ENCODE measurements around the gene PCDH15. TPM values are rescaled to one million over a fixed set of nuclear protein-coding genes. Genes with fewer than 3 reads are reported as not detected.

The PCDH15 gene
- total and polyA plus RNA-seq, 2 experiments from 2014 or later, result 0.29 to 0.66 TPM

DNA sequence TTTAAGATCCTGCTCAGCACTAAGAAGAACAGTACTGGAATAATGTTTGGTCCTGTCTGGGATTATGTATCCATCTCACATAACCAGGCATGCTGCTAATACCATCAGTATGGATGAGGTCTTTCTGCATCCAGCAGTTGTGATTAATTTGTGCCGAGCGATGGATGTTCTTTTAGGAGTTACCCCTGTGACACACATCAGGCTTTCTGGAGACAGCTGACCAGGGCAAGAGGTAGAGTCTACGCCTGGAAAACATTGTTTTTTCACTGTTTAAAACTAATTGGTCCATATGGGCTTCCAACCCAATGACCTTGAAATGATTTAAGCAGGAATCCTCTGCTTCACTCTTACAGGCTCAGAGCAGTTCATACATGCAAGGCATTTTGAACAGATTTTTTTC is 603.0 kb downstream of the PCDH15 start:
- H3F3A ChIP-seq (replicated peaks; ENCODE audit: low read depth), result no peaks in the 10 kb centered on the region

DNA sequence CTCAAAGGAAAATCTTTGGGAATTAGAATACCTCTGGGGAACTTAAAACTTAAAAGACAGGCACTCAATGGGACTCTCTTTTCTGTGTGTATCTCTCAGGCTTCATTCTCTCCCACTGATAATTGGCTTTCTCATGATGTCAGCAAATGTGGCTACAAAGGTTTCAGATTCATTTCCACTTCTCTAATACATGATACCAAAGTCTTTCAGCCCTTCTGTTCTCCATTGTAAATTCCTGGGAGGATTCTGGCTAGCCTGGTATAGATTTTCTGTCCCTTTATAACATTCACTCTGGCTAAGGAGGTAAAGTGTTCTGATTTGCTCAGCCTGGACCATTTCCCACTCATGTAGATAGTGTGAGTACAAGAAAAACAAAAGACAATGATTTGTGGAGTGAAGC is 606.2 kb downstream of the PCDH15 start:
- H3K36me3 ChIP-seq (ENCODE audit: insufficient read depth), result no peaks in the 10 kb centered on the region
- Mint-ChIP-seq H3K4me3 (no peak overlapping the region), H3K4me1 (no peaks in the 10 kb centered on the region), H3K27ac (no peak overlapping the region), H3K36me3 (ENCODE audit: low read depth) (no peaks in the 10 kb centered on the region), H3K27me3 (ENCODE audit: insufficient read depth, low read depth, poor library complexity) (no peaks in the 10 kb centered on the region), H3K9me3 (no peaks in the 10 kb centered on the region)
- H2AFZ ChIP-seq, result 0 out of 2 replicates have a peak overlapping the region, but pooled peaks have one; percentile 35
- no peaks in the 10 kb centered on the region for H3F3A ChIP-seq (replicated peaks; ENCODE audit: low read depth)
- H3K4me2 ChIP-seq, result no peak overlapping the region
- no peaks in the 10 kb centered on the region for H3K79me2 ChIP-seq (replicated peaks; ENCODE audit: insufficient read depth)
- H3K4me1 ChIP-seq (ENCODE audit: insufficient read depth), result no peaks in the 10 kb centered on the region
- no peaks in the 10 kb centered on the region for H3K9me2 ChIP-seq (ENCODE audit: insufficient read depth)
- no peaks in the 10 kb centered on the region for H3K27me3 ChIP-seq (ENCODE audit: insufficient read depth)
- H4K20me1 ChIP-seq (replicated peaks; ENCODE audit: insufficient read depth), result no peaks in the 10 kb centered on the region
- H3K4me3 ChIP-seq, result no peak overlapping the region
- no peak for ATAC-seq
- DNase-seq (ENCODE audit: low spot score), result no peak
- H3K27ac ChIP-seq (ENCODE audit: low read depth), result no peak overlapping the region
- TF ChIP-seq, protein P1, sequence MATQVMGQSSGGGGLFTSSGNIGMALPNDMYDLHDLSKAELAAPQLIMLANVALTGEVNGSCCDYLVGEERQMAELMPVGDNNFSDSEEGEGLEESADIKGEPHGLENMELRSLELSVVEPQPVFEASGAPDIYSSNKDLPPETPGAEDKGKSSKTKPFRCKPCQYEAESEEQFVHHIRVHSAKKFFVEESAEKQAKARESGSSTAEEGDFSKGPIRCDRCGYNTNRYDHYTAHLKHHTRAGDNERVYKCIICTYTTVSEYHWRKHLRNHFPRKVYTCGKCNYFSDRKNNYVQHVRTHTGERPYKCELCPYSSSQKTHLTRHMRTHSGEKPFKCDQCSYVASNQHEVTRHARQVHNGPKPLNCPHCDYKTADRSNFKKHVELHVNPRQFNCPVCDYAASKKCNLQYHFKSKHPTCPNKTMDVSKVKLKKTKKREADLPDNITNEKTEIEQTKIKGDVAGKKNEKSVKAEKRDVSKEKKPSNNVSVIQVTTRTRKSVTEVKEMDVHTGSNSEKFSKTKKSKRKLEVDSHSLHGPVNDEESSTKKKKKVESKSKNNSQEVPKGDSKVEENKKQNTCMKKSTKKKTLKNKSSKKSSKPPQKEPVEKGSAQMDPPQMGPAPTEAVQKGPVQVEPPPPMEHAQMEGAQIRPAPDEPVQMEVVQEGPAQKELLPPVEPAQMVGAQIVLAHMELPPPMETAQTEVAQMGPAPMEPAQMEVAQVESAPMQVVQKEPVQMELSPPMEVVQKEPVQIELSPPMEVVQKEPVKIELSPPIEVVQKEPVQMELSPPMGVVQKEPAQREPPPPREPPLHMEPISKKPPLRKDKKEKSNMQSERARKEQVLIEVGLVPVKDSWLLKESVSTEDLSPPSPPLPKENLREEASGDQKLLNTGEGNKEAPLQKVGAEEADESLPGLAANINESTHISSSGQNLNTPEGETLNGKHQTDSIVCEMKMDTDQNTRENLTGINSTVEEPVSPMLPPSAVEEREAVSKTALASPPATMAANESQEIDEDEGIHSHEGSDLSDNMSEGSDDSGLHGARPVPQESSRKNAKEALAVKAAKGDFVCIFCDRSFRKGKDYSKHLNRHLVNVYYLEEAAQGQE (IDR thresholded peaks at IDR 0.05; ENCODE audit: unreplicated experiment), result no peak
- TF ChIP-seq POLR2AphosphoS5 (IDR thresholded peaks at IDR 0.05; ENCODE audit: low read depth), result no peak
- TF ChIP-seq, protein P2, sequence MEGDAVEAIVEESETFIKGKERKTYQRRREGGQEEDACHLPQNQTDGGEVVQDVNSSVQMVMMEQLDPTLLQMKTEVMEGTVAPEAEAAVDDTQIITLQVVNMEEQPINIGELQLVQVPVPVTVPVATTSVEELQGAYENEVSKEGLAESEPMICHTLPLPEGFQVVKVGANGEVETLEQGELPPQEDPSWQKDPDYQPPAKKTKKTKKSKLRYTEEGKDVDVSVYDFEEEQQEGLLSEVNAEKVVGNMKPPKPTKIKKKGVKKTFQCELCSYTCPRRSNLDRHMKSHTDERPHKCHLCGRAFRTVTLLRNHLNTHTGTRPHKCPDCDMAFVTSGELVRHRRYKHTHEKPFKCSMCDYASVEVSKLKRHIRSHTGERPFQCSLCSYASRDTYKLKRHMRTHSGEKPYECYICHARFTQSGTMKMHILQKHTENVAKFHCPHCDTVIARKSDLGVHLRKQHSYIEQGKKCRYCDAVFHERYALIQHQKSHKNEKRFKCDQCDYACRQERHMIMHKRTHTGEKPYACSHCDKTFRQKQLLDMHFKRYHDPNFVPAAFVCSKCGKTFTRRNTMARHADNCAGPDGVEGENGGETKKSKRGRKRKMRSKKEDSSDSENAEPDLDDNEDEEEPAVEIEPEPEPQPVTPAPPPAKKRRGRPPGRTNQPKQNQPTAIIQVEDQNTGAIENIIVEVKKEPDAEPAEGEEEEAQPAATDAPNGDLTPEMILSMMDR (conservative IDR thresholded peaks at IDR 0.05; ENCODE audit: low read depth in 2 of 2), result no peak
- TF ChIP-seq EZH2 (IDR thresholded peaks at IDR 0.05; ENCODE audit: low read depth, unreplicated experiment), result no peak
- TF ChIP-seq CREB1 (CRISPR knock-in tag; IDR thresholded peaks at IDR 0.05; ENCODE audit: low read depth), result no peak
- TF ChIP-seq STAT1 (IDR thresholded peaks at IDR 0.05; ENCODE audit: unreplicated experiment), result no peak
- no peak for TF ChIP-seq JUNB (IDR thresholded peaks at IDR 0.05; ENCODE audit: unreplicated experiment)
- no peak for TF ChIP-seq EZH2phosphoT487 (IDR thresholded peaks at IDR 0.05; ENCODE audit: unreplicated experiment)
- no peak for TF ChIP-seq ZNF331 (CRISPR knock-in tag; IDR thresholded peaks at IDR 0.05; ENCODE audit: low read depth)
- no peak for TF ChIP-seq NANOG (IDR thresholded peaks at IDR 0.05; ENCODE audit: borderline replicate concordance)
- TF ChIP-seq, protein P3, sequence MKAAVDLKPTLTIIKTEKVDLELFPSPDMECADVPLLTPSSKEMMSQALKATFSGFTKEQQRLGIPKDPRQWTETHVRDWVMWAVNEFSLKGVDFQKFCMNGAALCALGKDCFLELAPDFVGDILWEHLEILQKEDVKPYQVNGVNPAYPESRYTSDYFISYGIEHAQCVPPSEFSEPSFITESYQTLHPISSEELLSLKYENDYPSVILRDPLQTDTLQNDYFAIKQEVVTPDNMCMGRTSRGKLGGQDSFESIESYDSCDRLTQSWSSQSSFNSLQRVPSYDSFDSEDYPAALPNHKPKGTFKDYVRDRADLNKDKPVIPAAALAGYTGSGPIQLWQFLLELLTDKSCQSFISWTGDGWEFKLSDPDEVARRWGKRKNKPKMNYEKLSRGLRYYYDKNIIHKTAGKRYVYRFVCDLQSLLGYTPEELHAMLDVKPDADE (IDR thresholded peaks at IDR 0.05), result no peak
- no peak for TF ChIP-seq ZNF114 (CRISPR knock-in tag; IDR thresholded peaks at IDR 0.05)

More for the DNA sequence above, 603.0 kb downstream of the PCDH15 start:
- H3K27me3 Mint-ChIP-seq (ENCODE audit: insufficient read depth, low read depth, poor library complexity), result no peaks in the 10 kb centered on the region
- H3K4me3 ChIP-seq, result no peak overlapping the region
- no peaks in the 10 kb centered on the region for H3K4me1 Mint-ChIP-seq
- TF ChIP-seq NANOG (IDR thresholded peaks at IDR 0.05; ENCODE audit: borderline replicate concordance) (no peak), JUNB (IDR thresholded peaks at IDR 0.05; ENCODE audit: unreplicated experiment) (no peak), ZNF114 (CRISPR knock-in tag; IDR thresholded peaks at IDR 0.05) (no peak), POLR2AphosphoS5 (IDR thresholded peaks at IDR 0.05; ENCODE audit: low read depth) (no peak), ZNF331 (CRISPR knock-in tag; IDR thresholded peaks at IDR 0.05; ENCODE audit: low read depth) (no peak), EZH2 (IDR thresholded peaks at IDR 0.05; ENCODE audit: low read depth, unreplicated experiment) (no peak)
- H3K9me2 ChIP-seq (ENCODE audit: insufficient read depth), result no peaks in the 10 kb centered on the region
- peak overlapping the region; percentile 87 for H2AFZ ChIP-seq
- H3K36me3 Mint-ChIP-seq (ENCODE audit: low read depth), result no peaks in the 10 kb centered on the region
- DNase-seq (ENCODE audit: low spot score) (no peak), ATAC-seq (no peak)
- H3K27ac Mint-ChIP-seq, result no peak overlapping the region
- H3K4me3 Mint-ChIP-seq, result no peak overlapping the region
- H3K27ac ChIP-seq (ENCODE audit: low read depth), result no peak overlapping the region
- H3K4me2 ChIP-seq, result no peak overlapping the region
- H3K9me3 Mint-ChIP-seq, result no peaks in the 10 kb centered on the region
- H3K36me3 ChIP-seq (ENCODE audit: insufficient read depth), result no peaks in the 10 kb centered on the region
- no peaks in the 10 kb centered on the region for H3K4me1 ChIP-seq (ENCODE audit: insufficient read depth)
- H4K20me1 ChIP-seq (replicated peaks; ENCODE audit: insufficient read depth), result no peaks in the 10 kb centered on the region
- no peaks in the 10 kb centered on the region for H3K79me2 ChIP-seq (replicated peaks; ENCODE audit: insufficient read depth)
- no peaks in the 10 kb centered on the region for H3K27me3 ChIP-seq (ENCODE audit: insufficient read depth)
